Measurements from ENCODE around the gene DCST2. TPM values are rescaled to one million over a fixed set of nuclear protein-coding genes. Genes with fewer than 3 reads are reported as not detected.

The DCST2 gene
- total RNA-seq, 3 donors from 2014 or later = 1.7 to 3.3 (median 2.3) TPM

GRCh38 chr1:155061381-155062150 lies 28.0 kb upstream of the DCST2 start:
- DNase-seq (peak; percentile 92 to 96 (median 96)), ATAC-seq (peak; percentile 59)
- no peak overlapping the region for H3K4me3 ChIP-seq
- no peaks in the 10 kb centered on the region for H3K36me3 ChIP-seq (ENCODE audit: low read depth)
- H3K9me3 ChIP-seq = no peaks in the 10 kb centered on the region
- TF ChIP-seq, protein P1, sequence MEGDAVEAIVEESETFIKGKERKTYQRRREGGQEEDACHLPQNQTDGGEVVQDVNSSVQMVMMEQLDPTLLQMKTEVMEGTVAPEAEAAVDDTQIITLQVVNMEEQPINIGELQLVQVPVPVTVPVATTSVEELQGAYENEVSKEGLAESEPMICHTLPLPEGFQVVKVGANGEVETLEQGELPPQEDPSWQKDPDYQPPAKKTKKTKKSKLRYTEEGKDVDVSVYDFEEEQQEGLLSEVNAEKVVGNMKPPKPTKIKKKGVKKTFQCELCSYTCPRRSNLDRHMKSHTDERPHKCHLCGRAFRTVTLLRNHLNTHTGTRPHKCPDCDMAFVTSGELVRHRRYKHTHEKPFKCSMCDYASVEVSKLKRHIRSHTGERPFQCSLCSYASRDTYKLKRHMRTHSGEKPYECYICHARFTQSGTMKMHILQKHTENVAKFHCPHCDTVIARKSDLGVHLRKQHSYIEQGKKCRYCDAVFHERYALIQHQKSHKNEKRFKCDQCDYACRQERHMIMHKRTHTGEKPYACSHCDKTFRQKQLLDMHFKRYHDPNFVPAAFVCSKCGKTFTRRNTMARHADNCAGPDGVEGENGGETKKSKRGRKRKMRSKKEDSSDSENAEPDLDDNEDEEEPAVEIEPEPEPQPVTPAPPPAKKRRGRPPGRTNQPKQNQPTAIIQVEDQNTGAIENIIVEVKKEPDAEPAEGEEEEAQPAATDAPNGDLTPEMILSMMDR (IDR thresholded peaks at IDR 0.05) = peak; percentile 99
- intact Hi-C loops (cut with DNase I, micrococcal nuclease) = no loop called here
- peaks cover 28% of the 10 kb centered on the region for H3K4me1 ChIP-seq (ENCODE audit: low read depth)

- intact Hi-C loops (cut with DNase I, micrococcal nuclease) = no loop called here
- TF ChIP-seq, protein P1 (IDR thresholded peaks at IDR 0.05) = no peak
- DNase-seq = no peak
- Histone ChIP-seq H3K4me3 (no peak overlapping the region), H3K4me1 (ENCODE audit: low read depth) (peaks cover 28% of the 10 kb centered on the region), H3K9me3 (no peaks in the 10 kb centered on the region), H3K36me3 (ENCODE audit: low read depth) (no peaks in the 10 kb centered on the region)
- ATAC-seq = no peak
Measured at GRCh38 chr1:155060736-155061135, 27.2 kb upstream of the DCST2 start.

GRCh38 chr1:155057788-155058211 lies 24.2 kb upstream of the DCST2 start:
- intact Hi-C loops (cut with DNase I, micrococcal nuclease) = no loop called here

GRCh38 chr1:155057104-155057503 lies 23.5 kb upstream of the DCST2 start:
- Histone ChIP-seq H3K36me3 (ENCODE audit: low read depth) (no peaks in the 10 kb centered on the region), H3K4me3 (no peak overlapping the region), H3K9me3 (no peaks in the 10 kb centered on the region), H3K4me1 (ENCODE audit: low read depth) (peaks cover 18% of the 10 kb centered on the region)
- ATAC-seq (no peak), DNase-seq (no peak)
- intact Hi-C loops (cut with DNase I, micrococcal nuclease) = no loop called here
- TF ChIP-seq, protein P1 (IDR thresholded peaks at IDR 0.05) = no peak

More at GRCh38 chr1:155057788-155058211, 24.2 kb upstream of the DCST2 start:
- Histone ChIP-seq H3K9me3 (no peaks in the 10 kb centered on the region), H3K4me1 (ENCODE audit: low read depth) (peaks cover 18% of the 10 kb centered on the region), H3K36me3 (ENCODE audit: low read depth) (no peaks in the 10 kb centered on the region), H3K4me3 (no peak overlapping the region)
- TF ChIP-seq, protein P1 (IDR thresholded peaks at IDR 0.05) = no peak
- no peak for DNase-seq
- no peak for ATAC-seq

DNA sequence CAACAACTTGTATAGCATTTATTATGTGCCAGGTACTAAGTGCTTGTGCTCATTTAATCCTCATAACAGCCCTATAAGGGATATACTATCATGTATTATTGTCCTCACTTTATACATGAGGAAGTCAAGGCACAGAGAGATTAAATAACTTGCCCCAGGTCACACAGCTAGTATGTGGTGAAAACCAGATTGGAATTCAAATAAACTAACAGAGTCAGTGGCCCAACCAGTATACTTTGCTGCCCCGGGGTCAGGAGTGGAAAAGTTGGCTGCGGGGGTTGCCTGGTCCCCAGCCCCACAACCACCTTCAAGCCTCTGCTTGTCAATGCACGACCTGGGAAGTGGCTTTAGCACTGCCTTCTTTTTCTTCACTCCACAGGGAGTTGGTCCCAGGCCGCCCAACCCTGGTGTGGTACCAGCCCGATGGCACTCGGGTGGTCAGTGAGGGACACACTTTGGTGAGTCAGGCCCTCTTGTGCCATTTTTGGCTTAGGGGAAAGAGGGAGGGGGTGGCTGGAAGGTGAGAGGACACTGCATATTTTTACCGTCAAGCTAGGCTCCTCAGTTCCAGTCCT lies 20.0 kb upstream of the DCST2 start:
- Histone ChIP-seq H3K4me3 (no peak overlapping the region), H3K36me3 (ENCODE audit: low read depth) (no peaks in the 10 kb centered on the region), H3K4me1 (ENCODE audit: low read depth) (peaks cover 29% of the 10 kb centered on the region), H3K9me3 (no peaks in the 10 kb centered on the region)
- intact Hi-C loops (cut with DNase I, micrococcal nuclease) = no loop called here
- ATAC-seq (no peak), DNase-seq (peak in 1 of 3 donors; percentile 33)
- TF ChIP-seq, protein P1 (IDR thresholded peaks at IDR 0.05) = no peak
